NCI-H1092 treated with DMSO at 0.1 percent for 48 hours (cell line): ENCODE measurements around the gene FBXO31.
"Not testable (repeated sequence)": the region's sequence is repeated elsewhere in the genome, so short reads cannot be mapped to it uniquely, and the experiment has no call there.

Experiments
- DNase-seq: peaks from one replicate; lab custom pipeline; 2025; lab: John Stamatoyannopoulos, UW

FBXO31 gene

DNA sequence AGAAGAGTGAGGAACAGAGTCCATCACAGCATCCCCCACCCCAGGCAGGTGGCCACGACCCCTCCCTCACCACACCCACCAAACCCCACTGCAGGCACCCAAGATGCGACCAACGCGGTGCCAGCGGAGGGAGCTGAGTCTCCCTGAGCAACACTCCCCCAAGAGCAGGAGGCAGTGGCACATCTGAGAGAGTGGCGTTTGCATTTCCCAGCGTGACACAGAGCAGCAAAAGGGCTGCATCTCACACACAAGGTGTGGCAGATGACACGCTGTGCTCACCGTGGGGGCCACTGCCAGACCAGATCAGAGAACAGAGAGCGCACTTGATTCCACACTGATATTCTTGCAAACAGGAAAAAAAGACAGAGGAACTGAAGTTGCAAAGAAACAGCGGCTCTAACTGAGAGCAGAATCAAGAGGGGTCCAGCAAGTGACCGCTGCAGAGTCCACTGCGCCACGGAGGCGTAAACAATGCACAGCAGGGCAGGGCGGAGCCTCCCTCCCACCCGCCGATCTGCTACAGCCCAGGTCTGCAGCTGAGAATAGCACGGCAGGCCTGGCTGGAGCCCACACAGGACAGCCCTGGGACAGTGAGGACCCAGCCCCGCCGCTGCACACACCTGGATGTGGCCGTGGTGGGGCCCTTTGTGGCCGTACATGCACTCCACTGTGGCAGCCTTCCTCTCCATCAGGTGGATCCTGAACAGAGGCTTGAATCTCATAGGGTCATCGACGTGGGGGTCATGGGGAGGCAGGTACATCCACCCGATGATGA lies 40.4 kb downstream of the FBXO31 start:
- DNase-seq, result no peak

DNA sequence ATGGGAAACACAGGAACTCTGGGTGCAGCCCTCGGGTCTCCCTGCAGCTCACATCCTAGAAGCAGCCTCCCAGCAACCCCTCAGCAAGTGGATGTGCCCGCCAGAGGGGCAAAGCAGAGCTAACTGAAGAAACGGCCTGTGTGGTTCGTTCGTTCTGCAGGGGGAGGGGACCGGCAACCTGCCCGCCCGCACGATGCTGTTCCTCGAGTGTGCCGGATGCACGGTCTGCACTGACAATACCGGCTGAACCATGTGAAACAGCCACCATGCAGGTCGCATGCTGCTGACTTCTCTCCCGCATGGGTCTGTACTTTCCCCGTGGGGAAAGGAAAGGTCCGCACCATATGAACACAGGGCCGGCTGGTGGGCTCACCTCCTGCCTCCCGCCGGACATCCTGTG lies 41.1 kb downstream of the FBXO31 start:
- no peak for DNase-seq

DNA sequence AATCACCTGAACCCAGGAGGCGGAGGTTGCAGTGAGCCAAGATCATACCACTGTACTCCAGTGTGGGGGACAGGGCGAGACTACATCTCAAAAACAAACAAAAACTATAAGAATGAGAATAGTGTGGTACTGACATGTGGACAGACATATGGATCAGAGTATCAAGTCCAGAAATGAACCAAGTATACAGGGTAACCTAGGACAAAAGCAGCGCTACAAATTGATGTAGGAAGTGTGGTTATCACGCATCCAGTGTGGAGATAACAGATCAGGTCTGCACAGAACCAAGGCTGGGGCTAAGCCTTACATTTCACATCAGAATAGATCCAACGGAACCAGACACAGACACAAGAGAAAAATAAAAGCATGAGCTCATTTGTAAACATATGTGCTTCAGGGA lies 43.4 kb downstream of the FBXO31 start:
- DNase-seq, result no peak

DNA sequence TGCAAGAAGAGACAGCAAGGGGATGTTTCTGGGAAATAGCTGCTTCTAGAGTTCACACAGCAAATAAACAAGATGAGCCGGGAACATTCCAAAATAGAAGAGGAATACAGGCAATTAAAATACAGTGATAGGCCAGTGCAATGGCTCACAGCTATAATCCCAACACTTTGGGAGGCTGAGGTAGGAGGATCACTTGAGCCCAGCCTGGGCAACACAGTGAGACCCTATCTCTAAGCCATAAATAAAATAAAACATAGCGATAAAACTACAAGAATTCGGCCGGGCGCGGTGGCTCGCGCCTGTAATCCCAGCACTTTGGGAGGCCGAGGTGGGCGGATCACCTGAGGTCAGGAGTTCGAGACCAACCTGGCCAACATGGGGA lies 43.9 kb downstream of the FBXO31 start:
- DNase-seq, result not testable (repeated sequence)

DNA sequence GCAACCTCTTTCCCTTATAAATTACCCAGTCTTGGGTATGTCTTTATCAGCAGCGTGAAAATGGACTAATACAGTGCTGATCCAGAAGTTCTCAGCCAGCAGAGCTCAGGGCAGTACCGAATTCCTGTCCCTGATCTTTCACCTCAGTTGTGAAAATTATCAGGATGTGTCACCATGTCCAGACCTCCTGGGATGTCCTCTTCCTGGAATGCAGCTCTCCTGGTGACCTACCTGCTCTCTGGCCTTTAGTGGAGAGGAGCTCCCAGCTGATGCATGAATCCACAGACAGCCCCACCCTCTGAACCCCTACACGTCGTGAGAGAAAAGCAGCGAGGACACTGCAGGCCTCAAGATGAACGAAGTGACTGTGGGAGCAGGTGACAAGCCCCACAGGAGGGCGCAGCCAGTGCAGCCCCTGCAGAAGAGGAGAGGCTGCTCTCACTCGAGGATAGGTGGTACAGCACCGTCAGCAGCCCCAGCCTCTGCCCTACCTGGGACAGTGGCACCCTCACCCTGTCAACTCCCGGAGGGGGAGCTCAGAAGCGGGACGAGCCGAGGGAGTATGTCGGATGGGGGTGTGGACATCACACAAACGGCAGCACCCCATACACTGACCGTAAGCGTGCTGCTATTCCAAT lies 44.4 kb downstream of the FBXO31 start:
- DNase-seq, result no peak

DNA sequence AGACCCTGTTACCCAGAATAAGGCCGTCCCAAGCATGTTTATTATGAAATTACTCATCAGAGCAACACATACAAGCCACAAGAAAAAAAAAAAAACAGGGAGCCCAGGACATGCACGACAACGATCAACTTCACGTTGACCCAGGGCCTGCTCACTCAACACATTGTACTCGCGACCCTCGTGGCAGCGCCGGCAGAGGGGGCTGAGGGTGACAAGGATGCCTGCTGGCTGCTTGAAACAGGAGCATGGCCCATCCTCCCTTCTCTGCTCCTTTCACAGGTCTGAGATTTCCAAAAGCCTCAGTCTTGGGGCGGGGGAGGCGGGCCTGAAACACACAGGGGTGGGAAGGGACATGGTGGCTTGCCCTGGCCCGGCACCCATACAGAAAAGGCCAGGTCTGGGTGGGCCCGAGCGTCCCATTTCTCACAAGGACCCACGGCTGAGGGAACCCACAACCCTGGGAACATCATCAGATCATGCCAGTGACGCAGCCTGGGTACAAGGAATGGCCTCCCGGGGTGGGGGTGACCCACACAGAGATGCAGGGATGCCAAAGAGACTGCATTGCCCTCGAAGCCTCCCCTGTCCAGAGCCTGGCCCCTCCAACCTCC lies 45.3 kb downstream of the FBXO31 start:
- DNase-seq, result no peak

DNA sequence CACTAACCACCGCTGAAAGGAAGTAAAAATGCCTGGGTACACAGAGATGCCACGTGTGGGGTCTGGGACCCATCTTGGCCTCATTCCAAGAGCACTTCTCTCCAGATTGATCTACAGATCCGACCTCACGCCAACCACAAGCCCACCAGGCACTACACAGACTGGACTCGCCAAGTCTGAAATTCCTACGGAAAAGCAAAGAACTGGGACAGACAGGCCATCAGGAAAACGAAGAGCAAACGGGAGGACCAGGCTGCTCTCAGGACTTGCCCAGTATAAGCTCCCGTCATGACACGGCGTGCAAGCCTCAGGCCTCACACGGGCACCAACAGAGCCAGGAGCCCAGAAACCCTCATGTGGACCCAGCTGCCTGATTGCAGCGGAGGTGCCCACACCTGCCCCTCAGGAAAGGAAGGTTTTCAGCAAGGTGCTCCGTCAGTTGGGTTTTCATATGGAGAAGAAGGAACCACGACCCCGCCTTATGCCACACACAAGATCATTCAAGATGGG lies 46.3 kb downstream of the FBXO31 start:
- no peak for DNase-seq

DNA sequence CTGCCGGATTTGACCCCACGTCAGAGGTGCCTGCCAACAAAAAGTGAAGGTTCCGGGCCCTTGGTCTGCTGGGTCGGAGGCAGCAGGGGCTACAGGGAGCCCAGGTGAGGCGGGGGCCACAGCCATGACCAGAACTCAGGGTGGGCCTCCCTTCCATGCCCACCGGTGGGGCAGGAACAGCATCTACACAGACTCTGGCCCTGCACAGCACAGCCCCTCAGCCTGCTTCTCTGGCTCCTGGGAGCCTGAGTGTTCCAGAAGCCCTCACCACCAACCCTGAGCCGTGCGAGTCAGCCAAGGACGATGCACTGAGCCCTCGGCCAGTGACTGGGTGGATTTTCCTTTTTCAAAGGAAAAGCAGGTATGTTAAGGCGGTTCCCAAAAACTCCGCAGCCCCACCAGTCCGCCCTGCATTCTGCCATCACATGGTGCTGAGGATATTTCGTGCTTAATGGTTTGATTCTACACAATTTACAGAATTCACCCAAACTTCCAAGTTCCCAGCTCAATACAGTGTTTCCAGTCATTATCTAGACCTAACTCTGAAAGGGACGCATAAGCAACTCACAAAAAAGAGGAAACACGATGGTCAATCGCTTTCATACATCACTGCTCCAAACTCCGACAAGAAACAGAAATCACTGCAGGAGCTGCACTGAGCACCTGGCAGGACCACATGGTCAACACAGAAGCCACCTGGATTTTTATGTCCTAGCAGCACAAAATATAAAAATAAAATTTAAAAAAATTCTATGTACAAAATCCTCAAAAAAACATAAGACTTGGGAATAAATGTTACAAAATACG lies 46.9 kb downstream of the FBXO31 start:
- DNase-seq, result no peak

DNA sequence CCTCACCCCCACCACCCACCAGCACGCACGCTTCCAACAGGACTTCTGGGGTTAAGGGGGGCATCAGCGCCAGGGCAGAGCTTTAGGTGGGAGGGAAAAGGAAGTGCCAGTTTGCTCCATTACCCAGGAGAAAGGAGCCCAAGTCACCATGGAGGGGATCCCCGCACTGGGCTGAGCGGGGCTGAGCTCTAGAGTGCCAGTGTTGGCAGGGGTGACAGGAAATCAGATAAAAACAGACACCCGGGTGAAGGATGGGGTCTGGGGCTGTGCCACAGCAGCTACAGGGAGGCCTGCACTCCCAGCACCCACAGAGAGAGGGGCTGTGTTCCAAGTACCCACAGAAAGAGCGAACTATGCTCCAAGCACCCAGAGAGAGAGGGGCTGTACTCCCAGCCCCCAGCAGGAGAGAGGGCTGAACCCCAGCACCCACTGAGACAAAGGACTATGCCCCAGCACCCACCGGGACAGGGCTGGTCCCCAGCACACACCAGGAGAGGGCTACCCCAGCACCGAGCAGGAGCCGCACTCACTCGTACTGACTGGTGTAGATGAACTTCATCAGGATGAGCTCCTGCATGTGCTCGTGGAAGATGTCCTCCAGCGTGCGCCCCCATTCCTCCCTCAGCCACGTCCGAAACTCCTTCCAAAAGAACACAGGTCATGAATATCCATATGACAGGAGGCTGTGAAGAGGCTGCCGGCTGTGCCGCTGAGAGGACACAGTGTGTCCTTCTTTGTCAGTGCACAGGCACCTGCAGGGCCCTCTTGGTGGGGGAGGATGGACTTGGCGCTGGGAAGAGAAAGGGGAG lies 47.7 kb downstream of the FBXO31 start:
- DNase-seq, result no peak

DNA sequence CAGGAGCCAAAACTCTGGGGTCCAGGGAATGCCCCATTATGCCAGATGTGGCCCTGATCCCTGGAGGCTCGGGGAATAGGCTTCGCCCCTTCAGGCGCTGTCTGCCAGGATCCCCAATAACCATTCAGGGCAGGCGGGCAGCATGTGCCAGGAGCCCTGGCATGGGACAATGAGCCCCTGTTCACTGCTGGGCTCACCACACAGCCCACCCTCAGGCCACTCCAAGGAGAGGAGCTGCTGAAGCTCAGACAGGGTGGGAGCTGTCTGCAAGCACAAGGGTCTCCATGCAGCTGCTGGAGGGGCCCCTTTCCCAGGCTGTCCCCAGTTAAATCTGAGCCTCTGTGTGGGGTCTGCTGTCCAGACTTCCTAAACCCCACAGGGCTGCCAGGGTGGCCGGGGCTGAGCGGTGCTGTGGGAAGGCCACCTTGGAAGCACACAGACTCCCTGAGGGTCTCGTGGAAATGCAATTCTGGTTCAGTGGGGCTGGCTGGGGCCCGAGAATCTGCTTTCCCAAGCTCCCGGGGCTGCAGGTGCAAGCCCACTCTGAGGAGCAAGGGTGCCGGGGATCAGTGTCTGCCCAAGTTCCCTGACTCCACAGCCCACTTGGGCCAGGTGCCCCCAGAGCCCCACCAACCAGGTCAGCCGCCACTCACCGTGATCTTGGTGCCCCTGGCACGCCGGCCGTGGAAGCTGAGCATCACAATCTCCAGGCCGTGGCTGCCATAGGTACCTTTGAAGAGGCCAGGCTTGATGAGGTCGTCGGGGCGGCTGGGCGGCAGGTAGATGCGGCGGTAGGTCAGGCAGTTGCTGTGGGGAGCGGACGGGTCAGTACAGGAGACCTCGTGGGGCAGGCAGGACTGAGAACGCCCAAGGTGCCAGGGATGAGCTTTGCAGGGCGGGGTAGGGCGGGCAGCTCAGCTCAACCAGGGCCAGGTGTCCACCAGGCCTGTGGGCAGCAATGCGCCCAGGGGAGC lies 48.6 kb downstream of the FBXO31 start:
- DNase-seq, result no peak

DNA sequence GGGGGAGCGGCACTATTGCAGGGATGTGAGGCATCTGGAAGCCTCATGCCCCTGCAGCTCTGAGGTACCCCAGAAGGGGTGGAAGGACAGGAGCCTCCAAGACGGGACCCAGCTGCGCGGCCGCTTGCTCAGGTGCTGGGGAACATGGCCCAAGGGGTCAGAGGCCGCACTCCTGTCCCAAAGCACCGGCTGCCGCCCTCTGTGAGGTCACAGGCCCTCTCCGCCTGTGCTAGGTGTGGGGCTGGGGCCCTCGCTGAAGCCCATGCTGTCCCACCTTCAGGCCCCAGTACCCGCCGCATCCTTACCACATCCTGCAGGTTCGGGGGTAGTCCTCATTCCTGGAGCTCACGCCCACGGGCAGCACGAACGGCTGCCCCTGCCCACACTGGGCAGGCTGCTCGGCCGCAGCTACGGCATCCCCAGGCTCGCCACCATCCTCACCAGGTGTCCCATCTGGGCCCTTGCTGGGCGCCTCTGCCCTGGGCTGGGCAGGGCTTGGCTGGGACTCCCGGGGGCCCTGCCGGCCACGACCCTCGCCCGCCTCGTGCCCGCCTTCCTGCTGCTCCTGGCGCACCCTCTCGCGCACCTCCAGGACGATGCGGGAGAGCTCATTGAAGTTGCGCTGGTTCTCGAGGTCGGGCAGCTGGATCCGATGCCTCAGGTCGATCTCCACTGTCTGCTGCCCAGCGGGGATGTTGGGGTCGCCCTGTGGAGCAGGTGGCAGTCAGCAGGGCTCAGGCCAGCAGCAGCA lies 49.8 kb downstream of the FBXO31 start:
- DNase-seq, result no peak

DNA sequence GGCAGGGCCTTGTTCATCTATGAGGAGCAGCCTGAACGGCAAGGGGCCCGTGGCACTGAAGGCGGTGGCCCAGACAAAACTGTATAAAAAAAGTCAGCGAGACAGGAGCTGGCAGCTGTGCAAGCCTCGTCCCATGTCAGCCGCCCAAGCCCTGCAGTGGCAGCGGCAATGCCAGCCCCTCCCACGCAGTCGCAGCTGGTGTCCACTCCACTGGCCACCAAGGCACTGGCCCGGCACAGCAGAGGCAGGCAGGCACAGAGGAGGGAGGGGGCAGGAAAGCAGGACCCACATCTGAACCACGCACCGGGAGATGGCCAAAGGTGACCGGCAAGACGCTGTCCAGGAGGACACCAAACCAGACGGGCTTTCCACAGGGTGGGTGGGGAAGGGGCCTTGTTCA lies 50.5 kb downstream of the FBXO31 start:
- DNase-seq, result no peak

DNA sequence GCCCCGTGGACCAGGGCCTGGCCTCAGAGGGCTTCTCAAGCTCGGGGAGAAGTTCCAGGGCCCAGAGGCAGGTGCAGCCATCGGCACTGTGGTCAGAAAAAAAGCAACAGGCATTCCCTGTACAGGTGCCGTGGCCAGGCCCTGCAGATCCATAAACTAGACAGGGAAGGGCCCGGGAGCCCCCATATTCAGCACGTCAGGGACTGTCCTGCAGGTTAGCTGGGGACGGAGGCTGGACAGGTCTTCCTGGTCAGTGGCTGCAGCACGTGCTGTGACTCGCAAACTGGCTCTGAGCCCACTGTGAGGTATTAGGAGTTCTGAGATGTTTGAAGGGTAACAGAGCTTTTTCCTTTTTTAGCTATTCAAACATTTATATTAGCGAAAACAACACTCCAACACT lies 51.4 kb downstream of the FBXO31 start:
- DNase-seq, result no peak

DNA sequence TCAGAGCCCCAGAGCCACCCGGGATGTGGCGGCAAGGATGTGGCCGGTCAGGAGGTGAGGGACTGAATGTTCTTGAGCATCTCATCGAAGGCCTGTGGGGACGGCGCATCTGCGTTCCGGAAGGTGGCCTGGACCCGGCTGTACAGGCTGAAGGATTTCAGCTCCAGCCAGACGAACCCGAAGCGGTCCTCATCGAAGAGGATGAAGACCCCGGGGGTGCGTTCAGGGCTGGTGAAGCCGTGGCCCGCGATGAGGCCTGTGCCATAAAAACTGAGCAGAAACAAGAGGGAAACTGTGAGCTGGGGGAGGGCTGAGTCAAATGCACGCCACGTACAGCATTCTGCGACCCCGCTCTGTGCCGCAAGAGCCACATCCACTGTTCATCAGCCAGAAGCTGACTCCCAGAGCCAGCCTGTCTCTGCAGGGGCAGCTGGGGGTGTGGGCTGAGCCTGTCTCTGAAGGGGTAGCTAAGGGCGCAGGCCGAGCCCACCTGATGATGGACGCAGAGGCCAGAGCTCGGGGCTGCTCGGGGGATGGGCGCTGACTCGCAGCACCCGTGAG lies 52.3 kb downstream of the FBXO31 start:
- DNase-seq, result no peak

DNA sequence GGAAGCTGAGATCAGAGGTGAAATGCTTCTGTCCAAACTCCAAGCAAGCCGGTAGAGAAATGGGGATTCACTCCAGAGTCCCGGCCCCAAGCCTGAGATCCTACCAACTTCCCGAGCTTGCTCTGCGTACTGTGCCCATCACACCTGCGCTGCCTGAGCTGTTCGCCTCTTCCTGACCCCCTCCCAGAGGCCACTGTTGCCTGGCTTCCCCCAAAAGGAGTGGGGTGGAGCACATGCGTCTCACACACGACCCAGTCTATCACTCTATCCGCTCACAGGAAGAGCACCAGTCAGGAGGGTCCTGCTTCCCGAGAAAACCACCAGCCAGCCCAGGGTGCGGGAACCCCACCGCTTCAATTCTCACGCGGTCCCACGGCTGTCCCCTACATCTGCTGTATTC lies 52.9 kb downstream of the FBXO31 start:
- no peak for DNase-seq

DNA sequence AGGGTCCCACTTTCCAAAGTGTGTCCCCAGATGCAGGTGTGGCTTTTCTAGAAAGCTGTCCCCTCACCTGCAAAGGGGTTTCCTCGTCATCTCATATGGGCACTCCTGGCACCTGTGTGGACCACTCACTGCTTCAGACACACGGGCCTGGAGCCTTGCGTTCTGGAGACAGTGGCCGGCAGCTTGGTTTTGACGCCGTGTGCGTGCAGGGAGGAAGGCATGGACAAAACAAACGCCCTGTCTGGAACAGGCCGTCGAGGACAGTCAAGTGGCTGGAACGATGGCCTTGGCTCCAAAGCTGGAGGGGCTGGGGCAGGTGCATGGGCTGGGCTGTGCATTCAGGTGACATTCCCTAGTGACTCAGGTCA lies 53.3 kb downstream of the FBXO31 start:
- no peak for DNase-seq

DNA sequence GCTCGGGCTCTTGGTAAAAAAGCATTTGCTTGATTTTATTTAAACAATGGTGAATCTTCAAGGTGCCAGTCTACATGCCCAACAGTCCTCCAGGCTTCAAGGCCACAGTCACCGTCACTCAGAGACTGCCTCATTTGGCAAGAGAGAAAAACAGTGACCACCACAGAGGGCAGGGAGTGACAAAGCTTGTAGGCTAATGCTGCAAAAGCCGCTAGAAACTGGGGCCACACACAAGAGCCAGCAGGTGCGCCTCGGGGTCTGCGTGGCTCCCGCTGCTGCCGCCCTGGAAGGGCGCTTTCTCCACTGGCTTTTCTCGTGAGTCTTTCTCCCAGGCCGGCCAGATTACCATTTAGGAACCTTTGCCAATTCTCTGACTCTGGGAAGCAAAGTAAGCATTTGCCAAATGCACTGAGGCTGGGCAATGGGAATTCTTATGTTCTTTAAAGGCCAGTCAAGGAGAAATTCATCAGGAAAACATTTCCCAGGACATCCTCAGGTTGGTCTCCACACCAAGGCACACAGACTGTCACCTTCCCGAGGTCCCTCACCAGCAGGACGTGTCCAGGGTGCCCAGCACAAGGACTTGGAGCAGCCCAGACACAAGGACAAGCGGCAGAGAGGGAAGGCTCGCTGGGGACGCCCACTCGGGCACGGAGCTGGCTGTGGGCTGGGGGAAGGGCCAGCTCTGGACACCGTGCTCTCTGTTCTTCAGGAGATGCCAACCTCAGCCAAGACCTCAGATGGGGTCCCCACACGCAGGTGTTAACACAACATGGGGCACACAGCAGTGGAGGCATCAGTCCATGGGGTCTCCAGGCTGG lies 53.9 kb downstream of the FBXO31 start:
- no peak for DNase-seq

DNA sequence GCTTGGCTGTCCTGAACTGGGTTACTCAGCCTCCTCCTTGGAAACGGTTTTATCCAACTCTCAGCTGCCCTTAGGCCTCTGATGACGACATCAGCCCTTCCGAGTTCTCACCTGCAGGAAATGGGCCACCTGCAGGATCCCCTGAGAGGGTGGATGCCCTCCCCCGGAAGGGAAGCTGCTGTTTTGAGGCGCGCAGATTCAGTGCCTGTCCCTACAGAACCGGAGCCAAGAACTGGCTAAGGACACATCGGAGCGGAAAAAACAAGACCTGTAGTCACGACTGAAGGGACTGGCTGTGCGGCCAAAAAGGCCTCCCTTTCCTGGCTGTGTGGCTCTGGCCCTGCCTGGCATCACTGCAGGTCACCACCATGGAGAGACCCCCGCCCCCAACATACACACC lies 54.7 kb downstream of the FBXO31 start:
- no peak for DNase-seq
